K562 (cell line): ENCODE results near the gene EGLN1. TPM values are rescaled to one million over a fixed set of nuclear protein-coding genes. Genes with fewer than 3 reads are reported as not detected.

Source experiments
- ATAC-seq: fragments of 200-7000 bp; cut with Tn5 transposase; 3 replicates; pipeline ENCODE4 v1.9.1; 2020; ENCODE audit warnings: moderate library complexity
- BruUV-seq: library from RNA; stranded (reverse); fragments of 400-500 nt; replicated peaks from 2 replicates; lab custom pipeline; 2021; lab: Mats Ljungman, UMichigan
- CTCF ChIA-PET: fragments of 300-600 bp; formaldehyde crosslinking; extraction: SDS; loops from one replicate; lab custom pipeline; 2021; ENCODE audit warnings: low intra/inter-chr PET ratio; lab: Yijun Ruan, JAX
- POLR2A ChIA-PET: fragments of 300-600, 350-650 bp; sonication (Branson Sonifier 250); formaldehyde crosslinking; extraction: SDS; loops from one replicate; lab custom pipeline; 2021; ENCODE audit warnings: antibody characterized with exemption, inconsistent platforms; lab: Yijun Ruan, JAX
- DNase-seq, 4 experiments: peaks; one replicate each; pipeline versions ENCODE4 v3.0.0 to v3.0.0-alpha.2; 2011 to 2018; ENCODE audit warnings: low spot score in 3 of 4, mixed read lengths in 3 of 4; ENCODE audit errors: extremely low read depth in 1 of 4
- FAIRE-seq: peaks from 2 replicates; lab custom pipeline; 2011; peaks lifted over from hg19 to GRCh38; lab: Jason Lieb, UNC
- H2AFZ ChIP-seq: 2 replicates; pipeline ENCODE4 v1.6.0; 2011; ENCODE audit warnings: low read depth, low read length, control low read depth, inconsistent platforms
- H3K27ac ChIP-seq: fragments of 200-600 bp; 3 replicates; pipeline ENCODE4 v1.8.0; 2011; ENCODE audit warnings: low read depth, mild to moderate bottlenecking, control low read depth, inconsistent platforms, low read length, moderate library complexity, mixed read lengths; ENCODE audit errors: extremely low read depth
- H3K27me3 ChIP-seq, 2 experiments: fragments of 300-600 bp in 1 of 2; 2 replicates in 1 of 2; 3 replicates in 1 of 2; pipeline versions ENCODE4 v1.6.0 to v1.8.0; 2011; ENCODE audit warnings: inconsistent platforms in 2 of 2, low read length in 2 of 2, mild to moderate bottlenecking in 1 of 2, mixed read lengths in 1 of 2, moderate library complexity in 1 of 2; ENCODE audit not compliant: control insufficient read depth in 2 of 2, insufficient read depth in 2 of 2
- H3K36me3 ChIP-seq: fragments of 300-600 bp; 3 replicates; pipeline ENCODE4 v1.8.0; 2011; ENCODE audit warnings: mild to moderate bottlenecking, low read length, inconsistent platforms; ENCODE audit not compliant: control insufficient read depth, insufficient read depth
- H3K4me1 ChIP-seq, 2 experiments: fragments of 200-600 bp in 1 of 2; replicated peaks in 1 of 2; 2 replicates in 1 of 2; 3 replicates in 1 of 2; pipeline versions ENCODE4 v1.5.1 to v1.8.0; 2011; ENCODE audit warnings: inconsistent platforms in 2 of 2, low read length in 2 of 2, mild to moderate bottlenecking in 1 of 2, mixed read lengths in 1 of 2, moderate library complexity in 1 of 2; ENCODE audit not compliant: control insufficient read depth in 2 of 2, insufficient read depth in 2 of 2
- H3K4me2 ChIP-seq: 2 replicates; pipeline ENCODE4 v1.6.1; 2011; ENCODE audit warnings: low read length, control low read depth, inconsistent platforms, mixed read lengths; ENCODE audit not compliant: insufficient read depth
- H3K4me3 ChIP-seq: fragments of 200-600 bp; sonication (generic), shearing (Covaris generic); 2 replicates; pipeline ENCODE4 v1.5.1; 2016; ENCODE audit warnings: control low read depth, inconsistent platforms
- H3K79me2 ChIP-seq: fragments of 200-600 bp; 3 replicates; pipeline ENCODE4 v1.8.0; 2011; ENCODE audit warnings: low read length, inconsistent platforms; ENCODE audit not compliant: control insufficient read depth, insufficient read depth
- H3K9ac ChIP-seq, 2 experiments: 2 replicates each; pipeline versions ENCODE4 v1.6.0 to v1.6.1; 2011; ENCODE audit warnings: low read depth in 2 of 2, low read length in 2 of 2, control low read depth in 1 of 2, inconsistent platforms in 1 of 2, mild to moderate bottlenecking in 1 of 2, mixed read lengths in 1 of 2; ENCODE audit not compliant: insufficient read depth in 1 of 2
- H3K9me1 ChIP-seq: one replicate; pipeline ENCODE4 v1.6.0; 2011; ENCODE audit warnings: inconsistent platforms, mild to moderate bottlenecking, low read length, moderate library complexity; ENCODE audit not compliant: control insufficient read depth, insufficient read depth
- H3K9me3 ChIP-seq: replicated peaks from 2 replicates; pipeline ENCODE4 v1.5.1; 2011; ENCODE audit warnings: low read depth, low read length, inconsistent platforms; ENCODE audit not compliant: control insufficient read depth, insufficient read depth
- H4K20me1 ChIP-seq: replicated peaks from 2 replicates; pipeline ENCODE4 v1.6.1; 2011; ENCODE audit warnings: low read length, inconsistent platforms, mixed read lengths; ENCODE audit not compliant: control insufficient read depth, insufficient read depth
- CHD2 ChIP-seq: IDR thresholded peaks from 2 replicates; pipeline ENCODE4 v1.6.1; 2011; ENCODE audit warnings: low read depth, low read length
- CREBBP ChIP-seq: IDR thresholded peaks from one replicate; pipeline ENCODE4 v1.6.1; 2012; ENCODE audit warnings: low read depth, mild to moderate bottlenecking, control low read depth, inconsistent platforms, low read length
- DEAF1 ChIP-seq: fragments of 450-650 bp; formaldehyde crosslinking; IDR thresholded peaks from 2 replicates; pipeline ENCODE4 v1.4.0; 2020; ENCODE audit warnings: mild to moderate bottlenecking, moderate library complexity
- HMGN3 ChIP-seq: IDR thresholded peaks from 2 replicates; pipeline ENCODE4 v1.6.1; 2011; ENCODE audit warnings: borderline replicate concordance, low read depth, mild to moderate bottlenecking, mixed read lengths, low read length; ENCODE audit not compliant: insufficient read length; ENCODE audit errors: extremely low read depth
- KAT2B ChIP-seq: IDR thresholded peaks from one replicate; pipeline ENCODE4 v1.6.1; 2012; ENCODE audit warnings: low read depth, mild to moderate bottlenecking, control low read depth, inconsistent platforms, low read length, moderate library complexity
- MEF2D ChIP-seq: conservative IDR thresholded peaks from 2 replicates; pipeline ENCODE4 v1.6.1; 2016; ENCODE audit warnings: low read depth, missing genetic modification characterization, missing compliant biosample characterization
- MLLT1 ChIP-seq, 2 experiments: fragments of 450-650 bp; IDR thresholded peaks; 2 replicates each; pipeline ENCODE4 v1.6.1; 2016
- SNIP1 ChIP-seq: fragments of 450-650 bp; IDR thresholded peaks from 2 replicates; pipeline ENCODE4 v1.7.1; 2017; ENCODE audit warnings: low read depth, mild to moderate bottlenecking
- SREBF1 ChIP-seq: fragments of 150-350 bp; IDR thresholded peaks from 2 replicates; pipeline ENCODE4 v1.6.1; 2014; ENCODE audit warnings: antibody characterized with exemption, low read depth, low read length, borderline replicate concordance
- ZBTB17 ChIP-seq: fragments of 450-650 bp; formaldehyde crosslinking; IDR thresholded peaks from 2 replicates; pipeline ENCODE4 v1.4.0; 2020; ENCODE audit warnings: mild to moderate bottlenecking
- ZNF124 ChIP-seq: sonication (generic); formaldehyde crosslinking; IDR thresholded peaks from 2 replicates; pipeline ENCODE4 v1.8.1; 2022; ENCODE audit warnings: missing genetic modification reagents
- ZNF77 ChIP-seq: fragments of 250-450 bp; sonication (Bioruptor Pico); IDR thresholded peaks from 2 replicates; pipeline ENCODE4 v1.5.0; 2020
- WGBS: fragments of 100-300 bp; shearing (Covaris generic); methylation state at CpG from one replicate; pipeline ENCODE4 v1.1.6; 2016; ENCODE audit warnings: low coverage, mixed read lengths; ENCODE audit not compliant: insufficient coverage; ENCODE audit errors: missing lambda C conversion rate; 5-methylcytosine and 5-hydroxymethylcytosine counted together
- in situ Hi-C: fragments of 300-500 bp; cut with MboI; formaldehyde crosslinking; loops from 4 replicates; pipeline ENCODE4 v1.15.0; 2018; ENCODE audit warnings: inconsistent platforms, mixed read lengths
- intact Hi-C: fragments of 100-400 bp; cut with micrococcal nuclease; formaldehyde crosslinking; loops from 2 replicates; pipeline ENCODE4 v1.14.2; 2022
- polyA plus RNA-seq, 8 experiments: library from polyadenylated mRNA; depleted of rRNA in 4 of 8; stranded (reverse) in 5 of 8; unstranded in 3 of 8; fragments of >200 nt; fragmentation: Nextera tagmentation in 2 of 8; fragmentation: Illumina TruSeq in 1 of 8; extraction: Ambion mirVana in 2 of 8; extraction: Trizol in 1 of 8; gene quantifications; 2 replicates each; pipeline versions ENCODE4 v1.2.1 to v1.2.3, GENCODE V29; 2011 to 2014; ENCODE audit warnings: inconsistent platforms in 1 of 8, missing spikeins in 1 of 8
- total RNA-seq, 7 experiments: library from RNA; depleted of rRNA in 6 of 7; stranded (reverse); fragments of >200 nt in 6 of 7; fragmentation: Illumina TruSeq in 2 of 7; extraction: Trizol in 2 of 7; gene quantifications; 2 replicates each; pipeline versions ENCODE4 v1.2.1 to v1.2.3, GENCODE V29; 2011 to 2021; ENCODE audit warnings: low replicate concordance in 1 of 7

EGLN1 gene
- total and polyA plus RNA-seq, 9 of the 15 experiments (the other 6 are each of a cell fraction or from before 2014, with no cell fraction given), result 5.2 to 54.3 (median 24.6) TPM

- Histone ChIP-seq H3K27ac (no peak overlapping the region), H3K79me2 (no peaks in the 10 kb centered on the region), H3K27me3 (no peaks in the 10 kb centered on the region), H3K9me1 (no peaks in the 10 kb centered on the region), H3K36me3 (no peaks in the 10 kb centered on the region), H3K4me1 (0 out of 5 replicates have a peak, but pooled peaks cover 0 to under 1% of the 10 kb centered on the region in 2 experiments), H3K9me3 (no peaks in the 10 kb centered on the region), H3K4me3 (no peak overlapping the region), H2AFZ (no peak overlapping the region), H3K4me2 (no peak overlapping the region), H4K20me1 (no peaks in the 10 kb centered on the region), H3K9ac (no peak overlapping the region)
- intact Hi-C loops, result no loop called here
- no peak for ATAC-seq
- no peak for DNase-seq
- TF ChIP-seq CHD2, result peak; percentile 53; the same call in 1 of the 2 replicates
- TF ChIP-seq KAT2B, result no peak
- no peak for FAIRE-seq
- ChIA-PET CTCF (no interaction called here), POLR2A (interaction anchor here (1.1 kb wide), 1 partner anchor 11 kb away, joined by 3 read pairs; no protein-coding TSS in a partner anchor)
- BruUV-seq, result no TSS peak
- 16% methylated on average over 3 of the region's 3 CpGs for WGBS
- in situ Hi-C loops, result no loop called here
These were observed 6.3 kb upstream of the EGLN1 start for GRCh38 chr1:231428377-231428776.

GRCh38 chr1:231424950-231425805 is 3.1 kb upstream of the EGLN1 start:
- ATAC-seq, result no peak
- no peak overlapping the region for H3K9ac ChIP-seq
- peaks cover 5 to 16% of the 10 kb centered on the region in 2 experiments; a peak in 3 of 5 replicates for H3K4me1 ChIP-seq
- H3K9me3 ChIP-seq, result no peaks in the 10 kb centered on the region
- peaks cover 15% of the 10 kb centered on the region for H3K79me2 ChIP-seq
- no peak for DNase-seq
- ChIA-PET POLR2A (interaction anchor here (0.5 to 0.9 kb wide), 3 partner anchors 10 to 69 kb away, joined by 3 read pairs; no protein-coding TSS in a partner anchor), CTCF (no interaction called here)
- H2AFZ ChIP-seq, result peak overlapping the region; percentile 26
- H3K9me1 ChIP-seq, result no peaks in the 10 kb centered on the region
- H3K27me3 ChIP-seq, result no peaks in the 10 kb centered on the region
- H4K20me1 ChIP-seq, result peaks cover 3% of the 10 kb centered on the region
- FAIRE-seq, result no peak
- H3K4me2 ChIP-seq, result no peak overlapping the region
- in situ Hi-C loops (no loop called here), intact Hi-C loops (loop anchor here (5.0 kb wide), 3 partner anchors 67 to 183 kb away; partner anchors contain the start of gene GNPAT)
- no peak overlapping the region for H3K27ac ChIP-seq
- BruUV-seq, result no TSS peak
- no peak overlapping the region for H3K4me3 ChIP-seq
- WGBS, result 8% methylated on average over 4 of the region's 4 CpGs
- no peaks in the 10 kb centered on the region for H3K36me3 ChIP-seq
- TF ChIP-seq ZNF77 (CRISPR knock-in tag) (no peak), MLLT1 (IDR thresholded peaks at IDR 0.05) (peak in 1 of 2 experiments; percentile 73; a peak in 2 of 4 replicates), SREBF1 (no peak), ZNF124 (CRISPR knock-in tag) (no peak), SNIP1 (no peak), CREBBP (no peak), DEAF1 (CRISPR knock-in tag) (no peak), MEF2D (tag) (no peak), ZBTB17 (CRISPR knock-in tag) (peak; percentile 75; the same call in 1 of the 2 replicates), HMGN3 (no peak)
